GM12878 (cell line): Measurements from ENCODE around the gene CYP51A1. TPM values are rescaled to one million over a fixed set of nuclear protein-coding genes. Genes with fewer than 3 reads are reported as not detected.

Experiments
- ATF3 ChIP-seq: IDR thresholded peaks from 2 replicates; pipeline ENCODE4 v1.6.1; 2011; ENCODE audit warnings: low read depth, mild to moderate bottlenecking, low read length, moderate library complexity, borderline replicate concordance; ENCODE audit errors: extremely low read depth
- CBX5 ChIP-seq: sonication (generic); IDR thresholded peaks from 2 replicates; pipeline ENCODE4 v1.6.1; 2016; ENCODE audit warnings: low read depth, moderate library complexity, mild to moderate bottlenecking, inconsistent platforms
- CHD4 ChIP-seq: fragments of 200-600 bp; sonication (generic); IDR thresholded peaks from 2 replicates; pipeline ENCODE4 v1.6.1; 2016; ENCODE audit warnings: mild to moderate bottlenecking
- CREM ChIP-seq: IDR thresholded peaks from 2 replicates; pipeline ENCODE4 v1.6.1; 2014; ENCODE audit warnings: antibody characterized with exemption, low read depth
- CTCF ChIP-seq, 3 experiments: IDR thresholded peaks in 2 of 3; conservative IDR thresholded peaks in 1 of 3; 2 replicates each; pipeline ENCODE4 v1.5.1; 2011; ENCODE audit warnings: low read depth in 3 of 3, low read length in 3 of 3, mild to moderate bottlenecking in 3 of 3, control low read depth in 2 of 3, moderate library complexity in 2 of 3, inconsistent platforms in 1 of 3, mixed read lengths in 1 of 3; ENCODE audit not compliant: control insufficient read depth in 2 of 3, insufficient read depth in 1 of 3; ENCODE audit errors: extremely low read depth in 1 of 3
- GATAD2B ChIP-seq: fragments of 450-650 bp; conservative IDR thresholded peaks from 2 replicates; pipeline ENCODE4 v1.6.1; 2017; ENCODE audit warnings: low read depth, mild to moderate bottlenecking, moderate library complexity
- NFIC ChIP-seq: IDR thresholded peaks from 2 replicates; pipeline ENCODE4 v1.6.1; 2012; ENCODE audit warnings: low read depth, mild to moderate bottlenecking, inconsistent platforms, low read length, moderate library complexity
- NR2F1 ChIP-seq: fragments of 450-650 bp; conservative IDR thresholded peaks from 2 replicates; pipeline ENCODE4 v1.6.1; 2017; ENCODE audit warnings: mild to moderate bottlenecking
- NRF1 ChIP-seq: conservative IDR thresholded peaks from 2 replicates; pipeline ENCODE4 v1.6.1; 2011; ENCODE audit warnings: mild to moderate bottlenecking, low read depth, low read length, improper control_type of control experiment
- PAX5 ChIP-seq: IDR thresholded peaks from 2 replicates; pipeline ENCODE4 v1.6.1; 2011; ENCODE audit warnings: low read depth, low read length, borderline replicate concordance
- POLR2A ChIP-seq: IDR thresholded peaks from 2 replicates; pipeline ENCODE4 v1.6.1; 2011; ENCODE audit warnings: low read depth, mild to moderate bottlenecking, low read length
- RELA ChIP-seq: fragments of 450-650 bp; IDR thresholded peaks from 2 replicates; pipeline ENCODE4 v1.8.0; 2014; ENCODE audit warnings: borderline replicate concordance; ENCODE audit not compliant: partially characterized antibody
- SMAD5 ChIP-seq: IDR thresholded peaks from 2 replicates; pipeline ENCODE4 v1.6.1; 2016; ENCODE audit warnings: antibody characterized with exemption, low read depth
- SMARCA5 ChIP-seq: fragments of 450-650 bp; IDR thresholded peaks from 2 replicates; pipeline ENCODE4 v1.6.1; 2017; ENCODE audit warnings: mild to moderate bottlenecking
- SMC3 ChIP-seq: IDR thresholded peaks from 2 replicates; pipeline ENCODE4 v1.6.1; 2011; ENCODE audit warnings: low read length, improper control_type of control experiment, borderline replicate concordance
- YY1 ChIP-seq: IDR thresholded peaks from 2 replicates; pipeline ENCODE4 v1.6.1; 2011; ENCODE audit warnings: low read depth, mild to moderate bottlenecking, low read length
- ZZZ3 ChIP-seq: IDR thresholded peaks from 2 replicates; pipeline ENCODE4 v1.6.1; 2011; ENCODE audit warnings: low read depth; ENCODE audit not compliant: control insufficient read depth, insufficient read length
- polyA plus RNA-seq, 11 experiments: library from polyadenylated mRNA; depleted of rRNA in 4 of 11; unstranded in 6 of 11; stranded (reverse) in 5 of 11; fragments of >200 nt; fragmentation: Nextera tagmentation in 4 of 11; fragmentation: Illumina TruSeq in 1 of 11; extraction: Ambion mirVana in 4 of 11; extraction: Trizol in 1 of 11; gene quantifications; 1 replicate in 1 of 11; 2 replicates in 10 of 11; pipeline versions ENCODE4 v1.2.1 to v1.2.3, GENCODE V29; 2011 to 2016; ENCODE audit warnings: inconsistent platforms in 2 of 11, missing spikeins in 2 of 11, low read depth in 1 of 11
- total RNA-seq, 4 experiments: library from RNA; depleted of rRNA in 3 of 4; stranded (reverse); fragments of >200 nt in 3 of 4; fragmentation: Illumina TruSeq in 1 of 4; extraction: Trizol in 1 of 4; gene quantifications; 2 replicates each; pipeline versions ENCODE4 v1.2.1 to v1.2.3, GENCODE V29; 2013 to 2021
- TF ChIP-seq, protein P1 (sequence below): fragments of 450-650 bp; formaldehyde crosslinking; IDR thresholded peaks from 2 replicates; pipeline ENCODE4 v1.4.0; 2022; ENCODE audit warnings: mild to moderate bottlenecking, moderate library complexity

CYP51A1 gene
- total and polyA plus RNA-seq, 10 of the 15 experiments (the other 5 are each of a cell fraction or from before 2014, with no cell fraction given), result 21.5 to 113 (median 61.8) TPM

DNA sequence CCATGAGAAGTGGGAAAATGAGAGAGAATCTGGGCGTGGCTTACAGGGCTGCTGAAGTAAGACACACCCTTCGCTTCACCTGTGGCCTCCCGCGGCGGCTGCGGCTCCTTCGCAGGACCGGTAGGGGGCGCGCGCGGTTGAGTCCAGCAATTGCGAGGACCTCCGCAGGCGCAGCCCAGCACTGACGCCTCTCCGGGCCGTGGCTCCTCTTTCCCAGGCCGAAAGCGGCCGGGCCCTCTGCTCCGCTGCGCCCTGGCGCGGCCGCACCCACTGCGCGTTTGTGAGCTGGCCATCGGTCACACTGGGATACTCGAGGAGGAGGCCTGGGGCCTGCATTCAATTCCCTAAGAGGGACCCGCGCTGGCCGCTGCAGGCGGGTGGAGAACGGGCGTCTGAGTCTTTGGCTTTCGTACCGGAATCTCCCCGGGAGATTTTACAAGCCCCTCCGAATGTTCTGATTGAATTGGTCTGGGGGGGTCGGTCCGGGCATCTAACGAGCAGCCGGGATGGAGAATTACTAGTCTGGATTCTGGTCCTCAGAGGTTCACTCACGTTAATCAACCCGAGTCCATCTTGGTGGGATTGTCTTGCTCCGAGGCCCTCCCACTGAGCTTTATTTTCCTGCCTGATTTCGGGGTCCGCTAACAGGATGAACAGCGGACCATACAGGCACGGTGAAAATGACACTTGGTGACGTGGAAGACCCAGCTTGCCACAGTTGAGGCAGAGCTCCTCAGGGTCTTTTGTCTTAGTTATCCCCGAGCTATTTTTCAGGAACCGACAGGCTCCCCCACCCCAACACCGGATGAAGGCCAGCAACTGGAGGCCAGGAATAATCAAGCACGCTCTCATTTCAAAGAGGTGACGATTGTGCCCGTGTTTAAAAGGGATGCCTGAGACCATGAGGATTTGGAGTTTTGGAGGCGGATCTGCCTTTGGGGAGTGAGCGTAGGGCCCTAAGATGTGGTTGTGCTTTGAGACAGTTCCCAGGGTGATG lies 44.9 kb upstream of the CYP51A1 start, which contains the start of gene LRRD1 (continued):
- TF ChIP-seq CTCF (IDR thresholded peaks at IDR 0.05 in 2 of 3, conservative IDR thresholded peaks at IDR 0.05 in 1 of 3; ENCODE audit: control insufficient read depth in 2 of 3, extremely low read depth in 1 of 3, insufficient read depth in 1 of 3, low read depth in 3 of 3, low read length in 3 of 3) (peak; percentile 96 to 97 (median 97)), ATF3 (no peak), GATAD2B (peak; percentile 74; the same call in 1 of the 2 replicates), SMARCA5 (peak; percentile 96), SMAD5 (no peak), POLR2A (peak; percentile 47; the same call in 1 of the 2 replicates), YY1 (peak; percentile 54; the same call in 1 of the 2 replicates), RELA (peak; percentile 26), CREM (peak; percentile 46), NR2F1 (peak; percentile 40), NRF1 (peak; percentile 20; the same call in 1 of the 2 replicates), NFIC (no peak), PAX5 (peak; percentile 35; the same call in 1 of the 2 replicates), SMC3 (peak; percentile 61), CBX5 (0 out of 2 replicates have a peak, but pooled peaks have one; percentile 37), ZZZ3 (no peak), CHD4 (no peak)
- TF ChIP-seq, protein P1, sequence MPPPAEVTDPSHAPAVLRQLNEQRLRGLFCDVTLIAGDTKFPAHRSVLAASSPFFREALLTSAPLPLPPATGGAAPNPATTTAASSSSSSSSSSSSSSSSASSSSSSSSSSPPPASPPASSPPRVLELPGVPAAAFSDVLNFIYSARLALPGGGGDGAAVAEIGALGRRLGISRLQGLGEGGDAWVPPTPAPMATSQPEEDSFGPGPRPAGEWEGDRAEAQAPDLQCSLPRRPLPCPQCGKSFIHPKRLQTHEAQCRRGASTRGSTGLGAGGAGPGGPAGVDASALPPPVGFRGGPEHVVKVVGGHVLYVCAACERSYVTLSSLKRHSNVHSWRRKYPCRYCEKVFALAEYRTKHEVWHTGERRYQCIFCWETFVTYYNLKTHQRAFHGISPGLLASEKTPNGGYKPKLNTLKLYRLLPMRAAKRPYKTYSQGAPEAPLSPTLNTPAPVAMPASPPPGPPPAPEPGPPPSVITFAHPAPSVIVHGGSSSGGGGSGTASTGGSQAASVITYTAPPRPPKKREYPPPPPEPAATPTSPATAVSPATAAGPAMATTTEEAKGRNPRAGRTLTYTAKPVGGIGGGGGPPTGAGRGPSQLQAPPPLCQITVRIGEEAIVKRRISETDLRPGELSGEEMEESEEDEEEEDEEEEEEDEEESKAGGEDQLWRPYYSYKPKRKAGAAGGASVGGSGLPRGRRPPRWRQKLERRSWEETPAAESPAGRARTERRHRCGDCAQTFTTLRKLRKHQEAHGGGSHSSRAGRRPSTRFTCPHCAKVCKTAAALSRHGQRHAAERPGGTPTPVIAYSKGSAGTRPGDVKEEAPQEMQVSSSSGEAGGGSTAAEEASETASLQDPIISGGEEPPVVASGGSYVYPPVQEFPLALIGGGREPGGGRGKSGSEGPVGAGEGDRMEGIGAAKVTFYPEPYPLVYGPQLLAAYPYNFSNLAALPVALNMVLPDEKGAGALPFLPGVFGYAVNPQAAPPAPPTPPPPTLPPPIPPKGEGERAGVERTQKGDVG (CRISPR knock-in tag), result no peak
